BE2C (cell line): ENCODE data around the gene MYADM.

ENCODE experiments used
- DNase-seq: peaks from one replicate; pipeline ENCODE4 v3.0.0-alpha.2; 2020
- H3K27me3 ChIP-seq: fragments of 250-450 bp; sonication (Bioruptor Pico); 2 replicates; pipeline ENCODE4 v1.5.1; 2020; ENCODE audit warnings: mild to moderate bottlenecking
- H3K36me3 ChIP-seq: fragments of 250-450 bp; sonication (Bioruptor Pico); 2 replicates; pipeline ENCODE4 v1.5.1; 2020; ENCODE audit warnings: mild to moderate bottlenecking
- H3K4me1 ChIP-seq: fragments of 250-450 bp; sonication (Bioruptor Pico); 2 replicates; pipeline ENCODE4 v1.5.1; 2020
- H3K4me3 ChIP-seq: 2 replicates; pipeline ENCODE4 v1.5.1; 2011; ENCODE audit warnings: low read depth, low read length
- H3K9me3 ChIP-seq: fragments of 250-450 bp; sonication (Bioruptor Pico); 2 replicates; pipeline ENCODE4 v1.5.1; 2020
- TF ChIP-seq, protein P1 (sequence below): IDR thresholded peaks from 2 replicates; pipeline ENCODE4 v1.5.1; 2012; ENCODE audit warnings: mild to moderate bottlenecking, low read depth, low read length

Gene MYADM

DNA sequence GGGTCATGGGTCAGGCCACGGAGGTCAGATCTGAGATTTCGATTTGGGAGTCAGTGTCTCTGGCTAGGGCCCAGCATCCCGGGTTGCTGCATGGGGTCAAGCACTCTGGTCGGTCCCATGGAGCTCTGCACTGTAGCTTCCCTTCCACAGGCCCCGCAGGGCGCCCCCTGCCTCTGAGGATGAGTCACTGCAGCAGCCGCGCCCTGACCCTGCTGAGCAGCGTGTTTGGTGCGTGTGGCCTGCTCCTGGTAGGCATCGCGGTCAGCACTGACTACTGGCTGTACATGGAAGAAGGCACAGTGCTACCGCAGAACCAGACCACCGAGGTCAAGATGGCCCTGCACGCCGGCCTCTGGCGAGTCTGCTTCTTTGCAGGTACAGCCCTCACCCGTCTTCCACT is 45.0 kb downstream of the MYADM start:
- DNase-seq = no peak
- H3K36me3 ChIP-seq = no peaks in the 10 kb centered on the region
- no peaks in the 10 kb centered on the region for H3K4me1 ChIP-seq
- peaks cover 36% of the 10 kb centered on the region for H3K27me3 ChIP-seq
- no peak overlapping the region for H3K4me3 ChIP-seq
- TF ChIP-seq, protein P1, sequence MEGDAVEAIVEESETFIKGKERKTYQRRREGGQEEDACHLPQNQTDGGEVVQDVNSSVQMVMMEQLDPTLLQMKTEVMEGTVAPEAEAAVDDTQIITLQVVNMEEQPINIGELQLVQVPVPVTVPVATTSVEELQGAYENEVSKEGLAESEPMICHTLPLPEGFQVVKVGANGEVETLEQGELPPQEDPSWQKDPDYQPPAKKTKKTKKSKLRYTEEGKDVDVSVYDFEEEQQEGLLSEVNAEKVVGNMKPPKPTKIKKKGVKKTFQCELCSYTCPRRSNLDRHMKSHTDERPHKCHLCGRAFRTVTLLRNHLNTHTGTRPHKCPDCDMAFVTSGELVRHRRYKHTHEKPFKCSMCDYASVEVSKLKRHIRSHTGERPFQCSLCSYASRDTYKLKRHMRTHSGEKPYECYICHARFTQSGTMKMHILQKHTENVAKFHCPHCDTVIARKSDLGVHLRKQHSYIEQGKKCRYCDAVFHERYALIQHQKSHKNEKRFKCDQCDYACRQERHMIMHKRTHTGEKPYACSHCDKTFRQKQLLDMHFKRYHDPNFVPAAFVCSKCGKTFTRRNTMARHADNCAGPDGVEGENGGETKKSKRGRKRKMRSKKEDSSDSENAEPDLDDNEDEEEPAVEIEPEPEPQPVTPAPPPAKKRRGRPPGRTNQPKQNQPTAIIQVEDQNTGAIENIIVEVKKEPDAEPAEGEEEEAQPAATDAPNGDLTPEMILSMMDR = peak; percentile 27
- H3K9me3 ChIP-seq = no peaks in the 10 kb centered on the region

DNA sequence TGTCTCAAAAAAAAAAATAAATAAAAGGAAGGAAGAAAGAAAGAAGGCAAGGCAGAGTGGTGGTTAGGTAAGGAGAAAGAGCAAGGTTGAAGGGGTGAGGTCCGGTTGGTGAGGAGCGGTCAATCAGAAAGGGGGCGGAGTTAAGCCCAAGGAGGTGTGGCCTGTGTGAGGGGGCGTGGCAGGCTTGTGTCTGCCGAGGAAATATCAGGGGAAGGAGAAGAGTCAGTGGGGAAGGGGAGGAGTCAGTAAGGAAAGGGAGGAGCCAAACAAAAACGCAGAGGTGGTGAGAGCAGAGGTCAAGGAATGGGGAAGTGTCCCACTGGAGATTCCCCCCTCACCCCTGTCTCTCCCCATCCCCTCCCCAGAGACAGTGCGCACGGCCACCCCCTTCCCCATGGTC is 47.3 kb downstream of the MYADM start:
- no peak overlapping the region for H3K4me3 ChIP-seq
- no peak for DNase-seq
- H3K27me3 ChIP-seq = peaks cover 15% of the 10 kb centered on the region
- TF ChIP-seq, protein P1 = no peak
- no peaks in the 10 kb centered on the region for H3K36me3 ChIP-seq
- H3K9me3 ChIP-seq = no peaks in the 10 kb centered on the region
- H3K4me1 ChIP-seq = no peaks in the 10 kb centered on the region

DNA sequence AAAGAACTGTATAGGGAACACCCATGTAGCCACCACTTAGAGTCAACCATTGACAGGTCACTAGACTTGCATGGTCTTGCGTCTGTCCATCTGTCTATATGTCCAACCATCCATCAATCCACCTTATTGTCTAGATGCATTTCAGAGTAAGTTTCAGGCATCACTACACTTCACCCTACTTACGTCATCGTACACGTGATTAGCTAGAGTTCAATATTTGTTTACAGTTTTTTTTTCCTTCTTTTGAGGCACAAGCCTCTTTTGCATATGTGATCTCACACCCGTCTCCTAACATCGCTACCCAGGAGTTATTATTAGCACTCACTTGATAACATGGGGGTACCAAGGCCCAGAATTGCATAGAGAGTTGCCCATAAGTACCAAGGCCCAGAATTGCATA is 48.3 kb downstream of the MYADM start:
- no peak for DNase-seq
- TF ChIP-seq, protein P1 = no peak
- Histone ChIP-seq H3K27me3 (peaks cover 5% of the 10 kb centered on the region), H3K4me1 (no peaks in the 10 kb centered on the region), H3K36me3 (no peaks in the 10 kb centered on the region), H3K4me3 (no peak overlapping the region), H3K9me3 (no peaks in the 10 kb centered on the region)

DNA sequence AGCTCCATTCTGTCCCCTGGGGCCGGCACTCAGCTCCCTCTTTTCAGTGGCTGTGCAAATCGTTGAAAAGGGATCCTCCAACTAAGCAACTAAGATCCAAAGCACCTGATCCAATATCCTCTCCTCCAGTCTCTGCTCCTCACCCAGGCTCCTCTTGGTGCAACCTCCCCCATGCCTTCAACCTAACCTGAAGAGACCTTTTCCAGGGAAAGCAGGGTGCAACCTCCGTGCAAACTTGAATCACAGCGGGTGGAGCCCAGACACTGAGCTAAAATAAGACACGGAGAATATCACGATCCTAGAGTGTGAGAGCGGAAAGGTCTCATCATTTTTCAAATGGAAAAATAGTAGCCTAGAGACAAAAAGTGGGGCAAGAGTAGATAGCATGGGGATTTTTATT is 49.7 kb downstream of the MYADM start:
- no peaks in the 10 kb centered on the region for H3K36me3 ChIP-seq
- DNase-seq = no peak
- H3K27me3 ChIP-seq = no peaks in the 10 kb centered on the region
- TF ChIP-seq, protein P1 = no peak
- H3K4me1 ChIP-seq = no peaks in the 10 kb centered on the region
- no peak overlapping the region for H3K4me3 ChIP-seq
- no peaks in the 10 kb centered on the region for H3K9me3 ChIP-seq
